PFSK-1 (cell line): ENCODE measurements around the gene ATAT1.

Experiments used
- FOXP2 ChIP-seq: optimal IDR thresholded peaks from 2 replicates; pipeline ENCODE3; 2011; ENCODE audit warnings: borderline replicate concordance, control low read depth, inconsistent platforms; ENCODE audit not compliant: insufficient read depth; ENCODE audit errors: extremely low read length, extremely low read depth
- POLR2AphosphoS5 ChIP-seq: IDR thresholded peaks from 2 replicates; pipeline ENCODE4 v1.6.1; 2012; ENCODE audit warnings: low read depth, mild to moderate bottlenecking, control low read depth, low read length, moderate library complexity
- REST ChIP-seq, 2 experiments: IDR thresholded peaks; 2 replicates each; pipeline versions ENCODE4 v1.6.1 to v1.8.0; 2011 to 2012; ENCODE audit warnings: low read depth in 2 of 2, low read length in 2 of 2, control low read depth in 1 of 2, inconsistent platforms in 1 of 2, mild to moderate bottlenecking in 1 of 2, moderate library complexity in 1 of 2; ENCODE audit not compliant: insufficient read depth in 1 of 2
- SIN3A ChIP-seq: IDR thresholded peaks from 2 replicates; pipeline ENCODE4 v1.6.1; 2012; ENCODE audit warnings: mild to moderate bottlenecking, low read length, moderate library complexity, borderline replicate concordance; ENCODE audit not compliant: insufficient read depth
- TAF1 ChIP-seq: IDR thresholded peaks from 2 replicates; pipeline ENCODE4 v1.6.1; 2012; ENCODE audit warnings: low read length, control low read depth, borderline replicate concordance; ENCODE audit not compliant: insufficient read depth

ATAT1 gene

GRCh38 chr6:30678964-30679726, 52.5 kb downstream of the ATAT1 start:
- TF ChIP-seq TAF1: no peak
- no peak for TF ChIP-seq FOXP2

- TF ChIP-seq REST (IDR thresholded peaks at IDR 0.05; ENCODE audit: insufficient read depth in 1 of 2, low read depth in 2 of 2, low read length in 2 of 2): no peak
- no peak for TF ChIP-seq FOXP2
- TF ChIP-seq TAF1: no peak
- TF ChIP-seq POLR2AphosphoS5: no peak
- no peak for TF ChIP-seq SIN3A
Measured at GRCh38 chr6:30679765-30680535, 53.3 kb downstream of the ATAT1 start.

- no peak for TF ChIP-seq REST (IDR thresholded peaks at IDR 0.05; ENCODE audit: insufficient read depth in 1 of 2, low read depth in 2 of 2, low read length in 2 of 2)
- TF ChIP-seq FOXP2: no peak
- no peak for TF ChIP-seq POLR2AphosphoS5
- TF ChIP-seq SIN3A: no peak
Measured at GRCh38 chr6:30681766-30682142, 55.1 kb downstream of the ATAT1 start.

- TF ChIP-seq SIN3A (no peak), POLR2AphosphoS5 (peak; percentile 59), FOXP2 (no peak), REST (IDR thresholded peaks at IDR 0.05; ENCODE audit: insufficient read depth in 1 of 2, low read depth in 2 of 2, low read length in 2 of 2) (no peak), TAF1 (0 out of 2 replicates have a peak, but pooled peaks have one; percentile 43)
Measured at GRCh38 chr6:30682143-30683117, 55.8 kb downstream of the ATAT1 start.

- TF ChIP-seq SIN3A (no peak), POLR2AphosphoS5 (no peak; the same call in 1 of the 2 replicates), TAF1 (no peak), REST (IDR thresholded peaks at IDR 0.05; ENCODE audit: insufficient read depth in 1 of 2, low read depth in 2 of 2, low read length in 2 of 2) (no peak), FOXP2 (no peak)
Measured at GRCh38 chr6:30683183-30683979, 56.7 kb downstream of the ATAT1 start.
